ENCODE measurements around the gene SCT. TPM values are rescaled to one million over a fixed set of nuclear protein-coding genes. Genes with fewer than 3 reads are reported as not detected.

SCT gene
- total RNA-seq, 2 donors from 2014 or later, result not detected

GRCh38 chr11:597166-597725 is 29.7 kb downstream of the SCT start:
- no peak for TF ChIP-seq POLR2A (IDR thresholded peaks at IDR 0.05)
- TF ChIP-seq POLR2AphosphoS5 (IDR thresholded peaks at IDR 0.05), result no peak
- no peak for TF ChIP-seq CTCF (IDR thresholded peaks at IDR 0.05)
- Histone ChIP-seq H3K4me3 (no peak overlapping the region), H3K27me3 (replicated peaks; ENCODE audit: insufficient read depth) (no peaks in the 10 kb centered on the region), H3K9me3 (no peaks in the 10 kb centered on the region), H3K36me3 (peaks cover 15 to 39% of the 10 kb centered on the region in 2 donors), H3K4me1 (replicated peaks) (no peaks in the 10 kb centered on the region), H3K27ac (no peak overlapping the region)
- intact Hi-C loops (cut with DNase I), result no loop called here
- 87% methylated on average over 29 of the region's 29 CpGs for WGBS
- no peak for DNase-seq (ENCODE audit: low spot score)

GRCh38 chr11:596374-596773 is 30.6 kb downstream of the SCT start:
- Histone ChIP-seq H3K9me3 (no peaks in the 10 kb centered on the region), H3K27me3 (replicated peaks; ENCODE audit: insufficient read depth) (no peaks in the 10 kb centered on the region), H3K4me1 (replicated peaks) (no peaks in the 10 kb centered on the region), H3K4me3 (no peak overlapping the region), H3K36me3 (peaks cover 16 to 34% of the 10 kb centered on the region in 2 donors), H3K27ac (no peak overlapping the region)
- intact Hi-C loops (cut with DNase I), result no loop called here
- 91% methylated on average over 10 of the region's 10 CpGs for WGBS
- TF ChIP-seq POLR2AphosphoS5 (IDR thresholded peaks at IDR 0.05) (no peak), POLR2A (IDR thresholded peaks at IDR 0.05) (no peak), CTCF (IDR thresholded peaks at IDR 0.05) (no peak)
- no peak for DNase-seq (ENCODE audit: low spot score)

GRCh38 chr11:595400-595799 is 31.6 kb downstream of the SCT start:
- no peak overlapping the region for H3K27ac ChIP-seq

GRCh38 chr11:593347-593746 is 33.6 kb downstream of the SCT start:
- 86% methylated on average over 21 of the region's 21 CpGs for WGBS
- DNase-seq (ENCODE audit: low spot score), result no peak
- Histone ChIP-seq H3K36me3 (peaks cover 12 to 25% of the 10 kb centered on the region in 2 donors), H3K9me3 (no peaks in the 10 kb centered on the region), H3K4me3 (no peak overlapping the region), H3K27me3 (replicated peaks; ENCODE audit: insufficient read depth) (no peaks in the 10 kb centered on the region), H3K4me1 (replicated peaks) (no peaks in the 10 kb centered on the region), H3K27ac (no peak overlapping the region)
- TF ChIP-seq POLR2AphosphoS5 (IDR thresholded peaks at IDR 0.05) (no peak), POLR2A (IDR thresholded peaks at IDR 0.05) (no peak), CTCF (IDR thresholded peaks at IDR 0.05) (no peak)
- intact Hi-C loops (cut with DNase I), result no loop called here

More at GRCh38 chr11:595400-595799, 31.6 kb downstream of the SCT start:
- TF ChIP-seq POLR2A (IDR thresholded peaks at IDR 0.05), result no peak
- TF ChIP-seq CTCF (IDR thresholded peaks at IDR 0.05), result no peak
- TF ChIP-seq POLR2AphosphoS5 (IDR thresholded peaks at IDR 0.05), result no peak
- no peaks in the 10 kb centered on the region for H3K27me3 ChIP-seq (replicated peaks; ENCODE audit: insufficient read depth)
- peaks cover 16 to 35% of the 10 kb centered on the region in 2 donors for H3K36me3 ChIP-seq
- no peak for DNase-seq (ENCODE audit: low spot score)
- intact Hi-C loops (cut with DNase I), result no loop called here
- WGBS, result 85% methylated on average over 8 of the region's 10 CpGs
- no peaks in the 10 kb centered on the region for H3K4me1 ChIP-seq (replicated peaks)
- no peaks in the 10 kb centered on the region for H3K9me3 ChIP-seq
- no peak overlapping the region for H3K4me3 ChIP-seq

- DNase-seq (ENCODE audit: low spot score), result no peak
- peaks cover 11 to 21% of the 10 kb centered on the region in 2 donors for H3K36me3 ChIP-seq
Measured at GRCh38 chr11:592918-593317, 34.1 kb downstream of the SCT start.

More at GRCh38 chr11:592918-593317, 34.1 kb downstream of the SCT start:
- TF ChIP-seq POLR2A (IDR thresholded peaks at IDR 0.05), result no peak
- no peak for TF ChIP-seq CTCF (IDR thresholded peaks at IDR 0.05)
- TF ChIP-seq POLR2AphosphoS5 (IDR thresholded peaks at IDR 0.05), result no peak
- Histone ChIP-seq H3K4me1 (replicated peaks) (no peaks in the 10 kb centered on the region), H3K9me3 (no peaks in the 10 kb centered on the region), H3K4me3 (no peak overlapping the region), H3K27me3 (replicated peaks; ENCODE audit: insufficient read depth) (no peaks in the 10 kb centered on the region), H3K27ac (no peak overlapping the region)
- WGBS, result 89% methylated on average over 10 of the region's 10 CpGs
- intact Hi-C loops (cut with DNase I), result no loop called here
